AG10803 (cell line): ENCODE measurements around the gene PLOD2.

ENCODE experiments used
- DNase-seq: peaks from one replicate; pipeline ENCODE4 v3.0.0; 2010; ENCODE audit warnings: low read depth
- H3K4me3 ChIP-seq: 2 replicates; pipeline ENCODE4 v1.5.1; 2011; ENCODE audit warnings: mild to moderate bottlenecking, low read length, control low read depth
- CTCF ChIP-seq: conservative IDR thresholded peaks from 2 replicates; pipeline ENCODE4 v1.5.1; 2011; ENCODE audit warnings: mild to moderate bottlenecking, low read length, control low read depth, inconsistent platforms

Gene PLOD2

GRCh38 chr3:146162561-146162960 lies 1.6 kb upstream of the PLOD2 start:
- H3K4me3 ChIP-seq = no peak overlapping the region
- no peak for TF ChIP-seq CTCF
- no peak for DNase-seq

- H3K4me3 ChIP-seq = peak overlapping the region; percentile 88
- no peak for TF ChIP-seq CTCF
- DNase-seq = peak; percentile 71
These were observed 649 bp upstream of the PLOD2 start for GRCh38 chr3:146161663-146162002.

DNA sequence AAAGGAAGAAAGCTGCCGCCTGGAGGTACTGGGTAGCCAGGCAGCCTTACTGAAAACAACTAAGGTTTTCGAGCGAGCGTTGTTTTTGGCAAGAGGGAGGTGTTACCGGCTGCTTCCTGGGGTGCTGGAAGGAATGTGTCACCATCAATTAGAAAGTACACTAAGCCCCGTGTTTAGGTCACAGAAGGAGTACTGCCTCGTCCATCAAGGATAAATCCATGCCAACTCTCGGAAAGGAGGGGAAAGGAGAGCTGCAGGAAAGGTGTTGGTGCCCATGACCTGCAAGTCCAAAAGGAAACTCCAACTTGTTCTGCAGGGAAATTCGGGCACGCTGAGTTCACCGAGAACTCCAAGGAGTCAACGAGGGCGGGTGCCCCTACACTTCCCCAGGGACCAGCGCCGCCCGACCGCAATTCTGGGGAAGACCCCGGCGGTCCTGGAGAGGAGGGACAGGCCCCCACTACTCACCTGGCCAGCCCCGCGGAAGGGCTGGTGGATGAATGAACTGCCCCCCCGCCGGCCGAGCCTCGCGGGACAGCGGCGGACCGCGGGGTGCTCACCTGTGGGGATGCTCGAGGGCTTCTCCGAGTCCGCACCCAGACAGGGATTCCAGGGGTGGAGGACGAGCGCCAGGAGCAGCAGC lies 542 bp downstream of the PLOD2 start:
- H3K4me3 ChIP-seq = peak overlapping the region; percentile 88
- peak; percentile 72 for DNase-seq
- peak; percentile 73 for TF ChIP-seq CTCF

DNA sequence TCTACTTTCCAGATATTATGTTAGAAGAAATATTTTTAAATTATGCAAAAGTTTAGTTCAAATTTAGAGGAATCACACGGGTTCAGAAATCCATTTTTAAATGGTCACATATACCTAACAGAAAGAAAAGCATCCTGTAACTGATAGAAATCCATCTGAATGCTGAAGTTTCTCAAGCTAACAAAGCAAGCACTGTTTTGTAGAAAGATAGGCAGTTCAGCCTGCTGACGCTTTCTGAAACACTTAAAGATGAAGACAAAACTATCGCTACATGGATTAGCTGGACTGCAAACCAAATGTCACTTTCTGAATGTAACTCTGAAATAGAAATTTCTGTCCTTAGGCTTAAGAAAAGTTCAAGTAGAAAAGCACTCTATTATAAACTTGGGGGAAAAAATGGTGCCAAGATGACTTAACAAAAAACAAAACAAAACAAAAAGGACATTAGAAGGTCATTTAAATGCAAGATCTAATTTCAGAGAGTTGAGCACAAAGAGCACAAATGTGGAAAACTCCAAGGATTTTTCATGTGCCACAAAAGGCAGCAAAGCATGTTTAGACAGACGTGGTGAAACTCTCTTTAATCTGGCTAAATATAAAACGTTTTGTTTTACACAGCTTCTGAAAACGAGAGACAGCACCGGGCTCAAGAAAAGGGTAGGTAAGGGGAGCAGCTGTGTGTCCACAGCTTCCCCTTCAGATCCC lies 1.2 kb downstream of the PLOD2 start:
- no peak for TF ChIP-seq CTCF
- H3K4me3 ChIP-seq = peak overlapping the region; percentile 88
- DNase-seq = no peak

DNA sequence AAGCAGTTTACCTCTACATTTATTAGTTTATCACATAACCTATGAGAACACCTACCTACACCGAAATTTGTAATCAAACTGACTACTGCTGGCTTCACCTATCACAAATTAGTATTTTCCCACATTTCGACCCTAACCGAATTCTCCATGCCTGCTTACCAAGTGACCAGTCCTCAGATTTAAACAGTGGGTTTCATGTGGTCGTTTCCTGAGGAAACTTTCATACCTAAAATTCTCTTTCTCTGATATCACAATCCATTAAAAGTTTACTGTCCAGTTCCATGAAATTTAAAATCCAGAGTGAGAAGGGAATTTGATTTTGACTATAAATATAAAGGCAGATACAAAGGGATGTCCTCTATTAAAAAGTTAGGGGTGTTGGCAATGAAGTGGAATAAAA lies 1.9 kb downstream of the PLOD2 start:
- peak overlapping the region; percentile 88 for H3K4me3 ChIP-seq
- no peak for TF ChIP-seq CTCF
- no peak for DNase-seq

GRCh38 chr3:146157325-146158060 lies 3.5 kb downstream of the PLOD2 start:
- DNase-seq = no peak

More at GRCh38 chr3:146157325-146158060, 3.5 kb downstream of the PLOD2 start:
- H3K4me3 ChIP-seq = no peak overlapping the region
- no peak for TF ChIP-seq CTCF
